Measurements from ENCODE around the gene YEATS2. TPM values are rescaled to one million over a fixed set of nuclear protein-coding genes. Genes with fewer than 3 reads are reported as not detected.
"Not testable (repeated sequence)": the region's sequence is repeated elsewhere in the genome, so short reads cannot be mapped to it uniquely, and the experiment has no call there.

The YEATS2 gene
- polyA plus RNA-seq, 3 donors: 4.8 to 5.4 (median 5.0) TPM

DNA sequence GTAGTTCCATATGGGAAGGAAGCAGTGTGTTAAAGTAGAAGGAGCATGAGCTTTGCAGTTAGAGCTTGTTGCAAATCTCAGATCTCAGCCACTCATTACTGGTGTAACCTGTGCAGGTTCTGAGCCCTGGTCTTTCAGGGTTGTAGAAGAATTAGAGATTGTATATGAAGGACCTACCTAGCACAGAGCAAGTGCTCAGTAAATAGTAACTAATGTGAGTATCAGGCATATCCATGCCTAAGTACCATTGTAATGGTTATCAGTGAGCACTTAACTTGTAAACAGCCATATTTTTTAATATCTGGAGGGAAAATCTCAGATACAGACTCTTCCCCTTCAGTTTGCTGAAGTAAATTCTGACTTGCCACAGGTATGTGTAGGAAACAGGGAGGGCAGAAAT lies 68.5 kb downstream of the YEATS2 start:
- no peak overlapping the region for H3K27ac ChIP-seq (ENCODE audit: low read depth, low read length)

DNA sequence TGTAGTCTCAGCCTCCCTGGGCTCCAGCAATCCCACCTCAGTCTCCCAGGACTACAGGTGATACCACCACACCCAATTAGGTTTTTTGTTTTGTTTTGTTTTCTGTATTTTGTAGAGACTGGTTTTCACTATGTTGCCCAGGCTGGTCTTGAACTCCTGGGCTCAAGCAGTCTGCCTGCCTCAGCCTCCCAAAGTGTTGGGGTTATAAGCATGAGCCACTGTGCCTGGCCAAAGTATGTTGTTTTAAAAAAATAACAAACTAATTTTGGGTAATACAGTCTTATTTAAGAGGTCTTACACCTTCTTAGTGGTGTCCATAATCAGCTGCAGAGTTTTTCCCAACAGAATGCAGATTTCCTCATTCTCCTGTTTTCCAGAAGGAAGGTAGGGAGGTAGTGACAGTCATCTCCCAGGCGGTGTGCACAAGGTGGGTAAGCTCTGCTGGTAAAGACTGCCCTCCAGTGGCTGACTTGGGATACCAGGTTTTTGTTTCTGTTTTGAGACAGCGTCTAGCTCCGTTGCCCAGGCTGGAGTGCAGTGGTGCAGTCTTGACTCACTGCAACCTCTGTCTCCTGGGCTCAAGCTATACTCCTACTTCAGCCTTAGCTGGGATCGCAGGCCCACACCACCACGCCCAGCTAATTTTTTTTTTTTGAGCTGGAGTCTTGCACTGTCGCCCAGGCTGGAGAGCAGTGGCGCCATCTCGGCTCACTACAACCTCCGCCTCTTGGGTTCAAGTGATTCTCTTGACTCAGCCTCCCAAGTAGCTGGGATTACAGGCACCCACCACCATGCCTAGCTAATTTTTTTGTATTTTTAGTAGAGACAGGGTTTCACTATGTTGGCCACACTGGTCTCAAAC lies 69.4 kb downstream of the YEATS2 start:
- no peak overlapping the region for H3K27ac ChIP-seq (ENCODE audit: low read depth, low read length)
- 59 to 69% (median 64%) methylated on average over 9 of the region's 9 CpGs for WGBS, 3 donors

DNA sequence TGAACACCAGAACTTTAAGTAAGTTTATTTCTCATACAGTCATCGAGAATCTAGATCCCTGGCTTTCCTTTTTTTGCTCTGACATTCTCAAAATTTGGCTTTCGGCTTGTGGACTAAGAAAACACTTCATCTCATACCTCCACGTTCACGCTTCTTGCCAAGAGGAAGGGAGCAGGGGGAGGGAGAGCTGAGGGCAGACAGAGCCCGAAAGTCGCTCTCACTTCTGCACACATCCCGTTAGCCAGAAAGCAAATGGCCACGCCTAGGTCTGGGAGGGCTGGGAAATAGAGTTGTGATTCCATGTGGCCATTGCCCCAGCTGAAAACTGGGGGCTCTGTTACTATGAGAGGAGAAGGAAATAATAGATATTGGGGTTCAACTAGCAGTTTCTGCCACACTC lies 70.5 kb downstream of the YEATS2 start:
- WGBS, 3 donors: 89 to 93% (median 90%) methylated on average over 8 of the region's 8 CpGs

DNA sequence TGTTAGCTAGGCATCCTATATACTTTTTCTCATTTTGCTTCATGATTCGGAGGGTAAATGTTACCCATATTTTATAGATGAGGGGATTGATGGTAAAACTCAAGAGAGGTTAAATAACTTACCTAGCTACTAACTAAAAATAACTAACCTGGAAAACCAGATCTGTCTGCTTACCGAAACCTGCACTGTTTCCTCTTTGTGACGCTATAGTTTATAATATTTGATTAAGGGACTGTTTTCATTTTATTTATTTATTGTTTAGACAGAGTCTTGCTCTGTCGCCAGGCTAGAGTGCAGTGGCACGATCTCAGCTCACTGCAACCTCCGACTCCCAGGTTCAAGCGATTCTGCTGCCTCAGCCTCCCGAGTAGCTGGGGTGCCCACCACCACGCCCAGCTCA lies 71.9 kb downstream of the YEATS2 start:
- WGBS, 3 donors: 96 to 98% (median 97%) methylated on average over 9 of the region's 9 CpGs

More for the DNA sequence above, 70.5 kb downstream of the YEATS2 start:
- no peak overlapping the region for H3K27ac ChIP-seq (ENCODE audit: low read depth, low read length)

DNA sequence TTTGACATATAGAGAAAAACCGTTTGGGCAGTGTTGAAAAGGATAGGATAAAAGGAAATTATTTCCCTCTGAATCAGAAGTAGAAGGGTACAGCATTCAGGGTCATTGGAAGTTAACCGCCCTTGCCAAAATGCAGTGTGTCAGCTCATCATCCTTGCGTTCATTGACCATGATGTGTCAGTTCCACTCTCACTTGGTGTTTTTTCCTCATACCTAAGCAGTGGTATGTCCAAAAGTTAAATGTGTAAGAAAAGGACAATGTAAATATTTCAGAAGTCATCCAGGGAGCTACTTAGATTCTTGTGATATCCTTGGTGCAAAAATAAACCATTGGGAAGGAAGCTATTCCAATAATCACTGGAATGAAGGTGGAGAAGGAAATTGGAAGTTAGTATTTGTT lies 77.0 kb downstream of the YEATS2 start:
- WGBS, 3 donors: 78 to 85% (median 84%) methylated on average over 3 of the region's 3 CpGs
- H3K27ac ChIP-seq (ENCODE audit: low read depth, low read length): no peak overlapping the region

More for the DNA sequence above, 71.9 kb downstream of the YEATS2 start:
- H3K27ac ChIP-seq (ENCODE audit: low read depth, low read length): no peak overlapping the region

- WGBS, 3 donors: 66 to 84% (median 69%) methylated on average over 5 of the region's 5 CpGs
- no peak overlapping the region for H3K27ac ChIP-seq (ENCODE audit: low read depth, low read length)
Observed at GRCh38 chr3:183775781-183776180, 78.2 kb downstream of the YEATS2 start.

DNA sequence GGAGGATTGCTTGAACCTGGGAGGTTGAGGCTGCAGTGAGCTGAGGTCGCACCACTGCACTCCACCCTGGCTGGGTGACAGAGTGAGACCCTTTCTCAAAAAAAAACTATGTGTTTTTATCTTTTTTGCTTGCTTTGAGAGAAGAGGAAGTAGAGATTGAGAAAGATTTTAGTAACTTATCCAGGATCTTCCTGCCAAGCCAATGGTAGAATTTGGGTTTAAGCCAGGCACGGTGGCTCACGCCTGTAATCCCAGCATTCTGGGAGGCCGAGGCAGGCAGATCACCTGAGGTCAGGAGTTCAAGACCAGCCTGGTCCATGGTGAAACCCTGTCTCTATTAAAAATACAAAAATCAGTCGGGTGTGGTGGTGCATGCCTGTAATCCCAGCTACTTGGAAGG lies 78.9 kb downstream of the YEATS2 start:
- WGBS, 3 donors: 65 to 90% (median 70%) methylated on average over 5 of the region's 5 CpGs
- H3K27ac ChIP-seq (ENCODE audit: low read depth, low read length): not testable (repeated sequence)

GRCh38 chr3:183777016-183777618 lies 79.5 kb downstream of the YEATS2 start:
- 89 to 93% (median 92%) methylated on average over 4 of the region's 4 CpGs for WGBS, 3 donors
- H3K27ac ChIP-seq (ENCODE audit: low read depth, low read length): no peak overlapping the region

- 62 to 91% (median 68%) methylated on average over 14 of the region's 14 CpGs for WGBS, 3 donors
Observed at GRCh38 chr3:183779896-183780465, 82.4 kb downstream of the YEATS2 start.

GRCh38 chr3:183781246-183781645 lies 83.6 kb downstream of the YEATS2 start:
- 94 to 98% (median 95%) methylated on average over 6 of the region's 6 CpGs for WGBS, 3 donors
- H3K27ac ChIP-seq (ENCODE audit: low read depth, low read length): no peak overlapping the region

More at GRCh38 chr3:183779896-183780465, 82.4 kb downstream of the YEATS2 start:
- no peak overlapping the region for H3K27ac ChIP-seq (ENCODE audit: low read depth, low read length)

- no peak overlapping the region for H3K27ac ChIP-seq (ENCODE audit: low read depth, low read length)
- 72 to 76% (median 74%) methylated on average over 7 of the region's 7 CpGs for WGBS, 3 donors
Observed at GRCh38 chr3:183782576-183783276, 85.1 kb downstream of the YEATS2 start.

GRCh38 chr3:183784503-183784902 lies 86.9 kb downstream of the YEATS2 start:
- 46 to 94% (median 53%) methylated on average over 10 of the region's 10 CpGs for WGBS, 3 donors
- H3K27ac ChIP-seq (ENCODE audit: low read depth, low read length): not testable (repeated sequence)

- no peak overlapping the region for H3K27ac ChIP-seq (ENCODE audit: low read depth, low read length)
- WGBS, 3 donors: 88 to 93% (median 93%) methylated on average over 4 of the region's 4 CpGs
Observed at GRCh38 chr3:183789826-183790225, 92.2 kb downstream of the YEATS2 start.

DNA sequence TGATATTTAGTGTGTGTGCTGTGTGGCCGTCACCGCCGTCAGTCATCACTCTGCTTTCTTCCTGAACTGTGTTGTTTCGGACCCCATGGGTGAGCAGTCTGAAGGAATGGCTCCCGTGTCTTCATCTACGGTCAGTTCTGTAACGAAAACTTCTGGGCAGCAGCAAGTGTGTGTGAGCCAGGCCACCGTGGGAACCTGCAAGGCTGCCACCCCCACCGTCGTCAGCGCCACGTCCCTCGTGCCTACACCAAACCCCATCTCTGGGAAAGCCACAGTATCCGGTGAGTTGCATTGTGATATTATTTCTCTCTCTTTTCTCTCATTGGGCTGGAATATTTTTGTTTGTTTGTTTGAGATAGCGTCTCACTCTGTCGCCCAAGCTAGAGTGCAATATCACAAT lies 93.1 kb downstream of the YEATS2 start:
- 93 to 96% (median 95%) methylated on average over 16 of the region's 16 CpGs for WGBS, 3 donors
- H3K27ac ChIP-seq (ENCODE audit: low read depth, low read length): no peak overlapping the region

GRCh38 chr3:183792976-183793375 lies 95.4 kb downstream of the YEATS2 start:
- no peak overlapping the region for H3K27ac ChIP-seq (ENCODE audit: low read depth, low read length)
- WGBS, 3 donors: 86 to 96% (median 90%) methylated on average over 6 of the region's 6 CpGs

DNA sequence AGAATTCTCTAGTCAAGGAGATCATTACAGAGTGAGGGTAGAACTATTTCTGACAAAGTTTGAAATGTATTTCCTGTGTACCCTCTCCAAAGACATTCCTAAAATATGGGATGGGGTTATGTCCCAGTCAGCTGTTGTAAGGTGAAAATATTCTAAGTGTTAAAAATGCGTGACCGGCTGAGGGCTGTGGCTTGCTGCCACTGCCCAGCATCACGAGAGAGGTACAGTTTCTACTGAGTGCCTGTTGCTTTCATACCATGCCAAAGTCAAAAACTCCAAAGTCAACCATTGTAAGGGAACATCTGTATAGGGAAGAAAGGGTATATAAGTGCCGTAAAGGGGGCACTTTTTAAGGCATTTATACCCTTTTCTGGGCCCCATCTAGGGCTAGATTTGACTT lies 96.9 kb downstream of the YEATS2 start:
- WGBS, 3 donors: 95 to 98% (median 97%) methylated on average over 4 of the region's 4 CpGs
- no peak overlapping the region for H3K27ac ChIP-seq (ENCODE audit: low read depth, low read length)

- 88 to 98% (median 94%) methylated on average over 6 of the region's 6 CpGs for WGBS, 3 donors
- no peak overlapping the region for H3K27ac ChIP-seq (ENCODE audit: low read depth, low read length)
Observed at GRCh38 chr3:183796372-183796771, 98.8 kb downstream of the YEATS2 start.

- no peak overlapping the region for H3K27ac ChIP-seq (ENCODE audit: low read depth, low read length)
- 85 to 94% (median 89%) methylated on average over 9 of the region's 9 CpGs for WGBS, 3 donors
Observed at GRCh38 chr3:183797996-183798395, 100.4 kb downstream of the YEATS2 start.

DNA sequence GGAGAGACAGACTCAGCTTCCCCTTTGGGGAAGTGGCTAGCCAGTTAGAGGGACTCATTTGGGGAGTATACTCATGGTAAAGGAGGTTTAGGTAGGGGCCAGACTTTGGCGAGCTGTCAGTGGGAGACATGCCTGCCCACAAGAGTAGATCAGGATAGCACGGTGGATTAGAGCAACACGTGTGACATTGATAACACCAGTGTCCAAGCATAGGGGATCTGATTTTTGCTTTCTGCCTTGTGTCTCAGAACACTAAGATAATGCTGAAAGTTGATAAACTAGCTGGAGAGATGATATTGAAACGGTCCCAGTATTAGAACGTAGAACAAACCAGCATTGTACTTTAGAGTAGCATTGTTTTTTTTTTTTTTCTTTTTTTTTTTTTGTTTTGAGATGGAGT lies 101.9 kb downstream of the YEATS2 start:
- WGBS, 3 donors: 94 to 98% (median 96%) methylated on average over 5 of the region's 5 CpGs
- no peak overlapping the region for H3K27ac ChIP-seq (ENCODE audit: low read depth, low read length)
